Stimulated activated CD8-positive, alpha-beta memory T cell treated with anti-CD3 and anti-CD28 coated beads, Interleukin-2, amount 100 ng/mL, for 1 hour (primary cell): ENCODE results near the gene PGAP2.

Source experiments
- DNase-seq, 2 donors: peaks; one replicate each; pipeline ENCODE4 v3.0.0-alpha.2; 2020; ENCODE audit warnings: low read depth in 2 of 2

PGAP2 gene

GRCh38 chr11:3831378-3832239 lies 23.2 kb downstream of the PGAP2 start:
- no peak for DNase-seq

DNA sequence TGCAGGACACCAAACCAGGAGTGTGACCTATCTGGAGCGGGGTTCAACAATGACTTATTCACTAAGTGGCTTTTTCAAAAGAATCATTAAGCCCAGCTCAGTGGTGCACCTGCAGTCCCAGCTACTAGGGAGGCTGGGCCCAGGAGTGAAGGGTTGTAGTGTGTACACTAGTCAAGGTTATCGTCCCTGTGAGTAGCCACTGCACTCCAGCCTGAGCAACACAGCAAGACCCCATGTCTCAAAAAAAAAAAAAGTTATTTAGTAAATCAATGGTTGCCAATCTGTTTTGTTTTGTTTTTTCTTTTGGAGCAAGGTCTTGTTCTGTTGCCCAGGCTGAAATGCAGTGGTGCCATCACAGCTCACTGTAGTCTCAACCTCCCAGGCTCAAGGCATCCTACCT lies 24.5 kb downstream of the PGAP2 start:
- DNase-seq, result no peak

DNA sequence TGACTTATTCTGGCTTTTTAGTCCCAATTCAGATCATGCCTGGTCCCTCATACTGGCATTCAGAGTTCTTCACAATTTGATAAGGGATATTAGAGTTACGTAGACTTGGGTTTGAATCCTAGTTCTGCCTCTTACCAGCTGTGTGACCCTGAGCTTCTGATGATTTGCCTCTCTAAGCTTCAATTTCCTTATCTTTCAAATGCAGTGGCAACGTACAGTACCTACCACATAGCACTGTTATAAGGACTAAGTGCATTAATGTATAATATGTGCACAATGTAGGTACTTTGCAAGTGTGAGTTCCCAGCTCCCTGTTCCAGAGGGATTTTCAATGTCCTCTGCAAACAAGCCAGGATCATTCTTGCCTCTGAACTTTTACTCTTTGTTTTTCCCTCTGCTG lies 25.1 kb downstream of the PGAP2 start:
- DNase-seq, result no peak

DNA sequence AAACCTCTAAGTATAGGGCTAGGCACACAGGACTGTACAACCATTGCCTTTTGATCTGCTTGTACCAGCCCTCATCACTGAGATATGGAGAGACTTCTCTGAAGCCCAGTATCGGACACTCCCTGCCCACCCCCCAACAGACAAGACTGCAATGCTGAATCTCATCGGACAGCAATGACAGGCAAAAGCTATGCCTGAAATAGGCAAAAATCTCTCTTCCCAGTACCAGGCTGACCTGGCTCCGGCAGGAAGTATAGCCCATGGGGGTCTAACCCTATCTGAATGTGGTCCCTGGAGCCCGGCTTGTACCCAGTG lies 25.9 kb downstream of the PGAP2 start:
- no peak for DNase-seq

- no peak for DNase-seq
Measured at GRCh38 chr11:3834664-3835461, 26.5 kb downstream of the PGAP2 start.

GRCh38 chr11:3835751-3836150 lies 27.4 kb downstream of the PGAP2 start:
- DNase-seq, result no peak

- DNase-seq, result peak in 1 of 2 donors; percentile 30
Measured at GRCh38 chr11:3836903-3837302, 28.5 kb downstream of the PGAP2 start.

- no peak for DNase-seq
Measured at GRCh38 chr11:3837793-3838192, 29.4 kb downstream of the PGAP2 start.

GRCh38 chr11:3838504-3838903 lies 30.1 kb downstream of the PGAP2 start:
- DNase-seq, result no peak

GRCh38 chr11:3840004-3840869 lies 31.9 kb downstream of the PGAP2 start:
- DNase-seq, result no peak

- DNase-seq, result peak; percentile 35 to 57
Measured at GRCh38 chr11:3840870-3841425, 32.6 kb downstream of the PGAP2 start, which contains the start of gene RHOG. TSS of gene RHOG (minus strand) at chr11:3840959. CDS start at chr11:3828138, 12,821 bp downstream.

DNA sequence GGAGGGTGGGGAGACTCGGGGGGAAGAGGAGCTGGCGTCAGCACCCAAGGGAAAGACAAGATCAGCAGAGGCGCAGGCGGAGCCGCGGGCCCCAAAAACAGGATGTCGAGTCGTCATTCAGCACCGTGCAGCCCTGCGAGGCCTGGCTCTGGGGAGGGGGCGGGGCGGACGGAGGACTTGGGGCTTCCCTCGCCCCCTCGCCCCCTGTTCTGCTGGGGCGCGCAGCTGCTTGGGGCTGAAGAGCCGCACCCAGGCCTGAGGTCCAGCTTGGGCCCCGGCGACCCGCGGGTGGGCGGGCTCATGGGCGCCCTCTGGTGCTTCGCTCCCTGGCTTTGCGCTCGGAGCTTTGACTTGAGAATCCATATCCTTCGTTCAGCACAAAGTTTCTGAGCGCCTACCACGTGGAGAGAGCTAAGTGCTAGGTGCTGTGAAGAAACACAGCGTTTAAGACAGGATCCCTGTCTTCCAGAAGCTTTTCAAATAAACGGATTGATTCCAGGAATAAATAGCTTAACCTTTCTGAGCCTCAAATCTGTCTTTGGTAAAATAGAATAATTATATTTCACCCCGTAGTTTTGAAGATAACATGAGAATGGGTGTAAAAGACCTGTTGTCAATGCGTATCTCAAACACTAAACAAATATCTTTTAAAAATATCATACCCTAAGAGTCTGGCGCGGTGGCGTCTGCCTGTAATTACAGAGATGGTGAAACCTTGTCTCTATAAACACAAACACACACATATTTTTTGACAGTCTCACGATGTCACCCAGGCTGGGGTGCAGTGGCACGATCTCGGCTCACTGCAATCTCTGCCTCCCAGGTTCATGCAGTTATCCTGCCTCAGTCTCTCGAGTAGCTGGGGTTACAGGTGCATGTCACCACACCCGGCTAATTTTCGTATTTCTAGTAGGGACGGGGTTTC lies 33.3 kb downstream of the PGAP2 start:
- peak; percentile 81 to 85 for DNase-seq

- DNase-seq, result no peak
Measured at GRCh38 chr11:3843326-3843725, 35.0 kb downstream of the PGAP2 start.

GRCh38 chr11:3845246-3845645 lies 36.9 kb downstream of the PGAP2 start:
- no peak for DNase-seq

GRCh38 chr11:3845670-3846069 lies 37.3 kb downstream of the PGAP2 start:
- no peak for DNase-seq

- no peak for DNase-seq
Measured at GRCh38 chr11:3849297-3849874, 41.0 kb downstream of the PGAP2 start.

GRCh38 chr11:3853545-3853842 lies 45.1 kb downstream of the PGAP2 start:
- DNase-seq, result no peak

GRCh38 chr11:3853899-3854659 lies 45.7 kb downstream of the PGAP2 start:
- no peak for DNase-seq

DNA sequence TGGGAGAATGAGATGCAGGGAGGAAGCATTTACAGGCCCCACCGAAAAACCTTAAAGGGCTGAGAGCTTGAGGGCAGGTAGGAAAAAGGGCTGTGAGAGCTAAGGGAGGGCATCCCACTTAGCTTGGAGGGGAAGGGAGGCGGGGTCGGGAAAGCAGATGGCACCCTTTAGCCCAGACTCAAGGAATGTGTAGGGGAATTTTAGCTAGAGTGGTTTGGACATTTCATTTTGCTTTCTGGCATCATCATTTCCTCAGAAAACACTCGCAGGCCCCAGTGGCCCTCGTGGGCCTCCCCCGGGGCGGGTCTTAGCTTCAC lies 46.3 kb downstream of the PGAP2 start:
- no peak for DNase-seq
